GM18502 (cell line): Measurements from ENCODE around the gene CDK6.

Source experiments
- ATAC-seq: cut with Tn5 transposase; IDR thresholded peaks from one replicate; pipeline ENCODE4 v1.9.1; 2021; ENCODE audit warnings: mild to moderate bottlenecking; ENCODE audit not compliant: unreplicated experiment, poor library complexity

Gene CDK6

DNA sequence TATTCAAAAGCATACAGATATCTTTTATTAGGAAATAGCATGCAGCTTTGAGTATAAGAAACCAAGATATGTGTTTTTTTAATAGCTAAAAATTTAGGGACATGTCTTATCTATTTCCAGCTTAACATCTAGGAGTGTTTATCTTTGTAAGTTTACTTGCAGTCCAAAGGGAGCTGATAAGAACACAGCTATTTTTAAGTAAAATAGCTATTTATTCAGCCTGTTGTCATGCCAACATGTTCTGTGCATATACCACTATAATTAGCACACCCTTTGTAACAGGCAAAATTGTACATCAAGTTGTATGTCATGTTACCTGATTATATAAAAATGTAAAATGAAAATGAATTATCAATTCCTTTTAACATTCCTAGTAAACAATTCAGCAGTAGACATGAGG is 275.8 kb downstream of the CDK6 start:
- no peak for ATAC-seq

DNA sequence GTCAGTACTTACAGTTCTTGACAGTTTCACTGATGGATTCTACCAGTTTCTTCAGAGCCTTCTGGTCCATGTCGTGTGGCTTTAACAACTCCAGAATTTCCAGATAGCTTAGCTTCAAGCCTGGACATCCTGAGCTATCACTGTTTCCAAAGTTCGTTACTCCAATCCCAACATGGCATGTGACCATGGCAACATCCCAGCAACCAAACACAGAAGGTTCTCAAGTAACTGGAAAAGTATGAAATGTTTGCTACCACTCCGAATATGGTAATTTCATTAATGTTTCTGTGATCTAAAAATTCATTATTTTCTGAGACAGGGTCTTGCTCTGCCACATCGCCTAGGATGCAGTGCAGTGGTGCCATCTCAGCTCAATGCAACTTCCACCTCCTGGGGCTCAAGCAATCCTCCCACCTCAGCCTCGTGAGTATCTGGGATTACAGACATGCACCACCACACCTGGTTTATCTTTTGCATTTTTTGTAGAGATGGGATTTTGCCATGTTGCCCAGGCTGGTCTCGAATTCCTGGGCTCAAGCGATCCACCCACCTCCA is 278.5 kb downstream of the CDK6 start:
- ATAC-seq: no peak

DNA sequence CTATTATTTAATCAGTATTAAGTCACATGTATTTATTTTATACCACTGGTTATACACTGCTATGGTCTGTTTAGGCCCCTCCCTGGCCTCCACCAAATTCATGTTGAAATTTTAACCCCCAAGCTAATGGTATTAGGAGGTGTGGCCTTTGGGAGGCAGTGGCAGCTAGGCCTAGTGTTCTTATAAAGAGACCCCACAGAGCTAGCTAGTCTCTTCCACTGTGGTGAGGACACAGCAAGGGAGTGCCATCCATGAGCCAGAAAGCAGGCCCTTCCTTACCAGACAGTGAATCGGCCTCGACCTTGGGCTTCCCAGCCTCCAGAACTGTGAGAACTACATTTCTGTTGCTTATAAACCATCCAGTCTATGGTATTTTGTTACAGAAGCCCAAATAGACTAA is 279.1 kb downstream of the CDK6 start:
- ATAC-seq: no peak
